Measurements from ENCODE around the gene TRIM29.
A peak's percentile ranks its signal among the peaks of the same experiment; 100 is the strongest.

Gene TRIM29

GRCh38 chr11:120131941-120132644 lies 5.8 kb downstream of the TRIM29 start:
- no peak for DNase-seq (ENCODE audit: low read depth in 2 of 2)
- no peak overlapping the region for H3K4me3 ChIP-seq (replicated peaks in 1 of 2; ENCODE audit: low read depth in 2 of 2, low read length in 2 of 2)
- TF ChIP-seq CTCF (IDR thresholded peaks at IDR 0.05; ENCODE audit: low read depth, low read length): no peak

- no peak for DNase-seq (ENCODE audit: low read depth in 2 of 2)
- no peak for TF ChIP-seq CTCF (IDR thresholded peaks at IDR 0.05; ENCODE audit: low read depth, low read length)
These were observed 6.7 kb downstream of the TRIM29 start for GRCh38 chr11:120130991-120131760.

GRCh38 chr11:120130176-120130980 lies 7.5 kb downstream of the TRIM29 start:
- DNase-seq (ENCODE audit: low read depth in 2 of 2): no peak
- TF ChIP-seq CTCF (IDR thresholded peaks at IDR 0.05; ENCODE audit: low read depth, low read length): no peak
- H3K4me3 ChIP-seq (replicated peaks in 1 of 2; ENCODE audit: low read depth in 2 of 2, low read length in 2 of 2): no peak overlapping the region

More at GRCh38 chr11:120130991-120131760, 6.7 kb downstream of the TRIM29 start:
- H3K4me3 ChIP-seq (replicated peaks in 1 of 2; ENCODE audit: low read depth in 2 of 2, low read length in 2 of 2): no peak overlapping the region

GRCh38 chr11:120129570-120129969 lies 8.3 kb downstream of the TRIM29 start:
- no peak for DNase-seq (ENCODE audit: low read depth in 2 of 2)
- H3K4me3 ChIP-seq (replicated peaks in 1 of 2; ENCODE audit: low read depth in 2 of 2, low read length in 2 of 2): no peak overlapping the region
- TF ChIP-seq CTCF (IDR thresholded peaks at IDR 0.05; ENCODE audit: low read depth, low read length): no peak

GRCh38 chr11:120128392-120129119 lies 9.4 kb downstream of the TRIM29 start:
- TF ChIP-seq CTCF (IDR thresholded peaks at IDR 0.05; ENCODE audit: low read depth, low read length): no peak
- DNase-seq (ENCODE audit: low read depth in 2 of 2): peak; percentile 2 to 28
- no peak overlapping the region for H3K4me3 ChIP-seq (replicated peaks in 1 of 2; ENCODE audit: low read depth in 2 of 2, low read length in 2 of 2)

- DNase-seq (ENCODE audit: low read depth in 2 of 2): no peak
- no peak for TF ChIP-seq CTCF (IDR thresholded peaks at IDR 0.05; ENCODE audit: low read depth, low read length)
- H3K4me3 ChIP-seq (replicated peaks in 1 of 2; ENCODE audit: low read depth in 2 of 2, low read length in 2 of 2): no peak overlapping the region
These were observed 10.7 kb downstream of the TRIM29 start for GRCh38 chr11:120127236-120127635.
